Duodenal mucosa (tissue), 2 donors: ENCODE measurements around the gene COX10.

ENCODE experiments used
- H3K27ac ChIP-seq: one replicate; pipeline ENCODE4 v1.7.0; 2013; ENCODE audit warnings: low read depth, low read length
- H3K27me3 ChIP-seq, 2 donors: one replicate each; pipeline ENCODE4 v1.7.0; 2013; ENCODE audit warnings: low read length in 2 of 2, control low read depth in 1 of 2; ENCODE audit not compliant: insufficient read depth in 2 of 2, control insufficient read depth in 1 of 2
- H3K36me3 ChIP-seq, 2 donors: one replicate each; pipeline ENCODE4 v1.7.0; 2013; ENCODE audit warnings: low read length in 2 of 2, control low read depth in 1 of 2; ENCODE audit not compliant: insufficient read depth in 2 of 2, control insufficient read depth in 1 of 2
- H3K4me1 ChIP-seq, 2 donors: one replicate each; pipeline ENCODE4 v1.7.0; 2013; ENCODE audit warnings: low read length in 2 of 2, control low read depth in 1 of 2; ENCODE audit not compliant: insufficient read depth in 2 of 2, control insufficient read depth in 1 of 2
- H3K4me3 ChIP-seq, 2 donors: one replicate each; pipeline ENCODE4 v1.7.0; 2013; ENCODE audit warnings: low read length in 2 of 2, low read depth in 1 of 2
- H3K9ac ChIP-seq, 2 donors: one replicate each; pipeline ENCODE4 v1.7.0; 2013; ENCODE audit warnings: low read length in 2 of 2, low read depth in 1 of 2
- H3K9me3 ChIP-seq, 2 donors: one replicate each; pipeline ENCODE4 v1.7.0; 2013; ENCODE audit warnings: low read length in 2 of 2, control low read depth in 1 of 2; ENCODE audit not compliant: control insufficient read depth in 1 of 2

COX10 gene

DNA sequence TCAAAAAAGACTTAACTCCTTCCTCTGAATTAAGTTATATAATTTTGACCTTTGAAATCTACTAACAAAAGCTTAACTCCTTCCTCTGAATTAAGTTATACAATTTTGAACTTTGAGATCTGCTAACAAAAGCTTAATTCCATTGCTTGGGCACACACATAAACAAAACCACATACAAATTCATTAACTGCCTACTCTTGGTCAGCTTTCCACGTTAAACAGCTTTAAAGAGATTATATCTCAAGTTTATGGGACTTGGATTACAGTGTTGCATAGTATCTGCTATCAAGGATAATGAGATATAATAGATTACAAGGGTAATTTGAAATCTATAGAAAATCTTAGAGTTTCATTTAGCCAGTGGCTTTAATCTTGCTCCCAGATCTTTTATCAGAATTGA, 23.5 kb downstream of the COX10 start:
- Histone ChIP-seq H3K27me3 (no peaks in the 10 kb centered on the region), H3K4me3 (no peak overlapping the region), H3K36me3 (no peaks in the 10 kb centered on the region), H3K27ac (no peak overlapping the region), H3K9me3 (no peaks in the 10 kb centered on the region), H3K4me1 (peaks cover 21 to 51% of the 10 kb centered on the region in 2 donors), H3K9ac (no peak overlapping the region)

DNA sequence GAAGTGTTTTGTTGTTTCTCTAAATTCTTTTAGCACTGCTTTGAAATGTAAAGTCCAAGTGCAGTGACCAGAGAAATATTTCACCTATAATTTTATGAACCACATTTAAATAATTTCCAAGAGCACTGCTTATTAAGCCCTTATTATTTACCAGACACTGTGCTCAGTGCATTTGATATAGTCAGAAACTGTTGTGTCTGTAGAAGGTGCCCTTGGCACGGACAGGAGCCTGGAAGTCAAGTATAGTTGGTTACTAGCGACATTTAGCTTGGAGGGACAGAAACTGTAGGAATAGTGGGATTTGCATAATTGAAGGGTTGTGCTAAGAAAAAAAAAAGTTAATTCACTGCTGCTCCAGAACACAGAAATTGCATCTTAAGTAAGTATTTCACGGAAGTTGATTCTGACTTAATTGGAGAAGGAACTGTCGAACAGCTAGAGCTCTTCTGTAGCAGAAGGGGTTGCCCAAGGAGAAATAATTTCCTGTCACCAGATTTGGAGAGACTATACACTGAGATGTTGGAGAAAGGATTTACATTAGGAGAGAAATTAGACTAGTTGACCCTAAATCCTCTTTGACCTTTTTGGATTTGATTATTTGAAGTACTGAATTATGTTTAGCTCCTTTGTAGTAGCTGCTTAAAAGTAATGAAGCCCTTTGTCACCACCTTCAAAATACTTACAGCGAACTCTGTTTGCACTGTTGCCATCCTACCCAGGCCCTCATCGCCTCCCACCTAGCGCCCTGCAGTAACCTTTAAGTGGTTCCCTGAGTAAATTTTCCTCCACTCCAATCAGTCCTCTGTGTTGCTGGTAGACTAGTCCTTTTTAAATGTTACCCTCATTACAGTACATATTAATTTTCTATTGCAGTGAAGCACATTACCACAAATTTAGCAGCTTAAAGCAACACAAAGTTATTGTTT, 25.6 kb downstream of the COX10 start:
- H3K4me1 ChIP-seq, result peaks cover 21 to 36% of the 10 kb centered on the region in 2 donors
- no peaks in the 10 kb centered on the region for H3K27me3 ChIP-seq
- H3K4me3 ChIP-seq, result no peak overlapping the region
- H3K36me3 ChIP-seq, result no peaks in the 10 kb centered on the region
- no peak overlapping the region for H3K9ac ChIP-seq
- H3K9me3 ChIP-seq, result no peaks in the 10 kb centered on the region
- H3K27ac ChIP-seq, result no peak overlapping the region

DNA sequence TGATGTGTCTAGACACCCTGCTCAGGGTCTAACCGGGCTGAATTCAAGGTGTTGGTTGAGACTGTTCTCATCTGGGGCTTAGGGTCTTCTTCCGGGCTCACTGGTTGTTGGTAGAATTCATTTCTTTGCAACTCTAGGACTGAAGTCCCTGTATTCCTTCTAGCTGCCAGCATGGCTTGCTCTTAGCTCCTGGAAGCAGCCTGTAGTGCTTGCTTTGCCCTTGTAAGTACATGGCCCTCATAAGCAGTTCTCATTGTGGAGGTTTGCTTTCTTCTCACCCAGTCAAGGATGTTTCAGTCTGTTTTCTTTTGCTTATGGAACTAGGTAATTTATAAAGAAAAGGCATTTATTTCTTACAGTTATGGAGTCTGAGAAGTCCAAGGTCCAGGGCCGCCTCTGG, 26.3 kb downstream of the COX10 start:
- Histone ChIP-seq H3K9me3 (no peaks in the 10 kb centered on the region), H3K36me3 (no peaks in the 10 kb centered on the region), H3K27ac (no peak overlapping the region), H3K4me3 (no peak overlapping the region), H3K4me1 (peaks cover 21 to 32% of the 10 kb centered on the region in 2 donors), H3K27me3 (no peaks in the 10 kb centered on the region), H3K9ac (no peak overlapping the region)

DNA sequence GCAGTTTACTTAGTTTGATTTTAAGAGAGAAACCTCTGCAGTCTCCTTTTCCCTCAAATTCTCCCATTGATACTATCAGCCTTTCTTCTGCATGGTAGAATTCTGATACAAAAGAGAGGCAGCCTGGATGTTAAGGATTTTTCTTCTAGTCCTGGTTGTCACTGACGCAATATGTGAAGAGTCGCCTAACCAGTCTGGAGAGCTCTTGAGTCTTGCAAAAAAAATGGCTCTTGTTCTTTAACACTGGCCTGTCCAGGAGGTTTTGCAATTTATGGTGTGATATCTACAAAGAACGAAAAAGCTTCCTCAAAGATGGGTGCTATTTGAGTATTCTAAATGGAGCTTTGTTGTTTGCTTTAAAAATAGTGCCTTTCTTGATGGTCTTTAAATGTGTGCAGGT, 28.9 kb downstream of the COX10 start:
- H3K36me3 ChIP-seq, result peaks cover 0 to 14% of the 10 kb centered on the region in 2 donors
- H3K9ac ChIP-seq, result no peak overlapping the region
- no peaks in the 10 kb centered on the region for H3K27me3 ChIP-seq
- no peak overlapping the region for H3K4me3 ChIP-seq
- no peaks in the 10 kb centered on the region for H3K9me3 ChIP-seq
- H3K27ac ChIP-seq, result no peak overlapping the region
- peaks cover 5 to 7% of the 10 kb centered on the region in 2 donors for H3K4me1 ChIP-seq

DNA sequence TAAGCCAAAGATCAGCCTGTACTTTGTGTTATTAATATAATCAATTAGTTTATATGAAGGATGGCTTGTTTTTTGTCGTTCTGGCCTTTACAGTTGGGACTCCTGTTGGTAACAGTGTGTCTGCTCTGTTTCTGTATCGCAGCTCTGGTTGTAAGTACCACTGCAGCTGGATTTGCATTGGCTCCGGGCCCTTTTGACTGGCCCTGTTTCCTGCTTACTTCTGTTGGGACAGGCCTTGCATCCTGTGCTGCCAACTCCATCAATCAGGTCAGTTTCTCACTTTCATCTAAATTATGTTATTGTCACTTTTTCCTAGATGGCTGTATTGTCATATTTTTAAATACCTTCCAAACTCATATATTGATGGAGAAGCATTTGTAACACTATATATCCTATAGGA, 32.7 kb downstream of the COX10 start:
- Histone ChIP-seq H3K4me1 (no peaks in the 10 kb centered on the region), H3K9me3 (no peaks in the 10 kb centered on the region), H3K27me3 (no peaks in the 10 kb centered on the region), H3K36me3 (peaks cover 0 to 20% of the 10 kb centered on the region in 2 donors), H3K9ac (no peak overlapping the region), H3K27ac (no peak overlapping the region), H3K4me3 (no peak overlapping the region)

DNA sequence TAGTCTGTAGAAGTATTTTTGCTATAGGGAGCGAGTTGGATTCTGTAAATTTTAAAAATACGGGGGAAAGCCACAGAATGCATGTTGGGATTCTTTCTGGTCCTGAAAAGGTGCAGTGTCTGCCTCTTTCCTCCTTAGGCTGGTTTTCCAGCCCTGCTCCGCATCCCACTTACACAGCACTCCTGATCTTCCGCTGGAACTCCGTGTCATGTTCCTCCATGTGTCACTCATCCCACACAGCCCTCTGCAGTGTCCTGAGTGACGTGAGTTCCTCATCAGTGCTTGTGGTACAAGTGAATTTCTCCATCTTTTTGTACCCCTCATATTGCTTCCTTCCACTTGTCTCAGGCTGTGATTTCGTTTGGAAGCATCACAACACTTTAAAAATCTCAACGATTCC, 34.5 kb downstream of the COX10 start:
- Histone ChIP-seq H3K4me1 (no peaks in the 10 kb centered on the region), H3K9ac (no peak overlapping the region)

DNA sequence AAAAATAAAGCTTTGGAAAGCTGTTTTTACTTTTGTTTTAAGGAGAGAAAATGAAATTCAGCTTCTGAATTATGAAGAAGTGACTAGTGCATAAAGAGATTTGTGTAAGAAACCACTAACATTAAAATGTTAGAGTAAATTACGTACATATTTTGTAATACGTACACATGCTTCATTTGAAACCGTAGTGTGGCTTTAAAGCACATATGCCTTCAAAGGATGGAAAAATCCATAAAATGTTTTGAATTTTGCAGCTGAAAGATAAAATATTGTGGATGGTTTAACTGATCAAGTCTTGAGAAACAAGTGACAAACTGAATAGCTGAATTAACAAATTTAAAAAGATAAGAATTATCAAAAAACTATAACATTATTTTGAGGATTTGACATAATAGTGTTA, 35.4 kb downstream of the COX10 start:
- Histone ChIP-seq H3K9ac (no peak overlapping the region), H3K9me3 (no peaks in the 10 kb centered on the region), H3K27ac (no peak overlapping the region), H3K4me3 (no peak overlapping the region), H3K4me1 (no peaks in the 10 kb centered on the region), H3K36me3 (peaks cover 0 to 20% of the 10 kb centered on the region in 2 donors), H3K27me3 (no peaks in the 10 kb centered on the region)

More for the DNA sequence above, 34.5 kb downstream of the COX10 start:
- H3K36me3 ChIP-seq, result peaks cover 0 to 20% of the 10 kb centered on the region in 2 donors
- H3K9me3 ChIP-seq, result no peaks in the 10 kb centered on the region
- no peak overlapping the region for H3K27ac ChIP-seq
- no peaks in the 10 kb centered on the region for H3K27me3 ChIP-seq
- no peak overlapping the region for H3K4me3 ChIP-seq

DNA sequence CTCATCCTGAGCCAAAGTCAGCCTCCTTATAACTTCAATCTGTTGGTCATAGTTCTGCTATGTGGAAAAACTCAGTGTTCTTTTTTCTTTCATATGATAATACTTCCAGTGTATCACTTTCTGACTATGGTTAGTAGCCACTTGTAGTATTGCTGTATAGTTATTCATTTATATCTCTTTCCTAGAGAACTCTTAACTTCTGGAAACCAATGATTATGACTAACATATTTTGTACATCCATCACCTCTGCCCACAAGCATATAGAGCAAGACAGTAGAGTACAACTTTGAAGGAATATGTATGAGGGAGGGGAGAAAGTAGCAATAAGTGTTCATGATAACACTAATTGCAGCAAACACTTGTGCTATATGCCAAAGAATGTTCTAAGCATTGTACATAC, 38.6 kb downstream of the COX10 start:
- Histone ChIP-seq H3K36me3 (peaks cover 0 to 8% of the 10 kb centered on the region in 2 donors), H3K27ac (no peak overlapping the region), H3K9me3 (no peaks in the 10 kb centered on the region), H3K4me1 (peaks cover 12 to 18% of the 10 kb centered on the region in 2 donors), H3K27me3 (no peaks in the 10 kb centered on the region), H3K4me3 (no peak overlapping the region), H3K9ac (no peak overlapping the region)

DNA sequence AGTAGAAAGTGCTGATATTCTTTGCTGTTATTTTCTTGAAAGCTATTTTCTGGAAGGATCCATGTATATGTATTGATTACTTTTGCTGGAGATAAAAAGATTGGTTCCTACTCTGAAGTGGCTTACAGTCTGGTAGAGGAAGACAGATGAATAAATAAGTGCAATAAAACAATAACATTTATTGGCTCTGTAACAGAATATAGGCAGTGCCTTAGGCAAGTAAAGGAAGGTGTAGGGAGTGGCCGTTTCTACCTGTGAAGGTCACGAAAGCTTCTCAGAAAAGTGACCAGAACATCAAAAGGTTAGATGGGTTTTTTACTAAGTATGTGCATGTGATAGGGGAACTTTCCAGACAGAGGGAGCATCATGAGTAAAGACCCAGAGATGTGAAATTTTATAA, 43.1 kb downstream of the COX10 start:
- H3K36me3 ChIP-seq, result no peaks in the 10 kb centered on the region
- no peaks in the 10 kb centered on the region for H3K27me3 ChIP-seq
- H3K4me1 ChIP-seq, result peaks cover 15 to 31% of the 10 kb centered on the region in 2 donors
- H3K9ac ChIP-seq, result no peak overlapping the region
- no peaks in the 10 kb centered on the region for H3K9me3 ChIP-seq
- H3K4me3 ChIP-seq, result no peak overlapping the region
- no peak overlapping the region for H3K27ac ChIP-seq

DNA sequence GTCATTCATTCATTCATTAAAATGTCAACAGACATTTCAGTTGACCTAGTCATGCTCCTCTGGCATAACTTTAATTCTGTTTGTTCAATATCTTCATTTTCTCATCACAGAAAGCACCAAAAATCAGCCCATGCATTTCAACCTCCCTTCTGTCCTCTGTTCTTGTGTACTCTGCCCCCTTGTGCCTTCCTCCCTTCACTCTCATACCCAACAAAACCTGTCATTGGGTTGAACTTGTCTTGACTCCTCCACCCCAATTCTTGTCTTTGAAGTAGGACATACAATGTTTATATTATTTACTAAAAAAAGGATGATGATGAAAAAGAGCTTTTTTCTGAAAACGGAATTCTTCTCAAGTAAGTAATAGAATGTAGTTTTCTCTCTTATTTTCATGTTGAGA, 43.8 kb downstream of the COX10 start:
- Histone ChIP-seq H3K36me3 (no peaks in the 10 kb centered on the region), H3K27me3 (no peaks in the 10 kb centered on the region), H3K4me1 (peaks cover 15 to 32% of the 10 kb centered on the region in 2 donors), H3K9ac (no peak overlapping the region), H3K9me3 (no peaks in the 10 kb centered on the region), H3K27ac (no peak overlapping the region), H3K4me3 (no peak overlapping the region)
